Stomach (tissue), 9 donors: ENCODE data around the gene AP5M1. TPM values are rescaled to one million over a fixed set of nuclear protein-coding genes. Genes with fewer than 3 reads are reported as not detected.
"Not testable (repeated sequence)": the region's sequence is repeated elsewhere in the genome, so short reads cannot be mapped to it uniquely, and the experiment has no call there.

Source experiments
- DNase-seq, 2 donors: peaks; one replicate each; pipeline versions ENCODE4 v3.0.0 to v3.0.0-alpha.2; 2013 to 2019
- H3K27ac ChIP-seq, 5 donors: fragments of 200-600 bp in 4 of 5; sonication (generic) in 4 of 5; one replicate each; pipeline ENCODE4 v1.5.1; 2013 to 2019; ENCODE audit warnings: mild to moderate bottlenecking in 1 of 5, moderate library complexity in 1 of 5
- H3K27me3 ChIP-seq, 3 donors: fragments of 200-600 bp; sonication (generic); one replicate each; pipeline ENCODE4 v1.5.1; 2017 to 2019; ENCODE audit warnings: mixed run types in 1 of 3
- H3K36me3 ChIP-seq, 4 donors: fragments of 200-600 bp; sonication (generic); 1 replicate in 3 of 4; 2 replicates in 1 of 4; pipeline ENCODE4 v1.5.1; 2016 to 2019
- H3K4me1 ChIP-seq, 4 donors: fragments of 200-600 bp; sonication (generic); one replicate each; pipeline ENCODE4 v1.5.1; 2016 to 2019
- H3K4me3 ChIP-seq, 4 donors: fragments of 200-600 bp; sonication (generic) in 3 of 4; one replicate each; pipeline ENCODE4 v1.5.1; 2016 to 2019; ENCODE audit warnings: mild to moderate bottlenecking in 1 of 4
- H3K9me3 ChIP-seq, 4 donors: fragments of 200-600 bp; sonication (generic); one replicate each; pipeline ENCODE4 v1.5.1; 2016 to 2019
- CTCF ChIP-seq, 7 experiments: fragments of 450-650 bp in 4 of 7; fragments of 200-600 bp in 3 of 7; sonication (generic) in 3 of 7; IDR thresholded peaks; one replicate each; pipeline ENCODE4 v1.5.1; 2016 to 2019; ENCODE audit warnings: antibody characterized with exemption in 7 of 7, control low read depth in 2 of 7, mild to moderate bottlenecking in 1 of 7
- EP300 ChIP-seq: sonication (generic); formaldehyde crosslinking; IDR thresholded peaks from one replicate; pipeline ENCODE4 v1.6.1; 2017; ENCODE audit warnings: antibody characterized with exemption
- POLR2A ChIP-seq, 4 donors: fragments of 450-650 bp; IDR thresholded peaks; one replicate each; pipeline ENCODE4 v1.6.1; 2016; ENCODE audit warnings: antibody characterized with exemption in 4 of 4, control low read depth in 2 of 4, mild to moderate bottlenecking in 1 of 4, moderate library complexity in 1 of 4
- POLR2AphosphoS5 ChIP-seq, 3 donors: sonication (generic); formaldehyde crosslinking; IDR thresholded peaks; one replicate each; pipeline ENCODE4 v1.6.1; 2016; ENCODE audit warnings: antibody characterized with exemption in 3 of 3
- WGBS, 5 donors: extraction: QIAGEN DNeasy Blood & Tissue Kit in 3 of 5; methylation state at CpG; one replicate each; pipeline versions ENCODE4 v1.1.5 to v1.1.7; 2013 to 2018; 5-methylcytosine and 5-hydroxymethylcytosine counted together
- intact Hi-C: fragments of 100-400 bp; cut with DNase I; formaldehyde crosslinking; loops from one replicate; pipeline ENCODE4 v1.15.1; 2023; ENCODE audit warnings: low total_unique reads
- polyA plus RNA-seq, 3 donors: library from polyadenylated mRNA; stranded (reverse); fragments of 200-250 nt; gene quantifications; one replicate each; pipeline ENCODE4 v1.2.3, GENCODE V29; 2013
- total RNA-seq, 5 donors: library from RNA; depleted of rRNA; stranded (reverse); fragments of >200 nt; gene quantifications; one replicate each; pipeline versions ENCODE4 v1.1.0 to v1.2.3, GENCODE V29; 2014 to 2016
- donor health status: healthy with polysubstance abuse.
- donor health status: Bipolar disorder and iron deficiency.
- donor health status: healthy.

Gene AP5M1
- total and polyA plus RNA-seq, 8 donors = 5.2 to 44.2 (median 14.4) TPM

GRCh38 chr14:57246933-57247657 lies 21.7 kb upstream of the AP5M1 start:
- Histone ChIP-seq H3K27ac (no peak overlapping the region), H3K4me1 (peaks cover 0 to 16% (median 4%) of the 10 kb centered on the region in 4 donors), H3K36me3 (peaks cover 0 to 31% (median 24%) of the 10 kb centered on the region in 4 donors), H3K9me3 (no peaks in the 10 kb centered on the region), H3K4me3 (no peak overlapping the region), H3K27me3 (no peaks in the 10 kb centered on the region)
- DNase-seq = no peak
- WGBS, 5 donors = 52 to 73% (median 63%) methylated on average over 2 of the region's 2 CpGs
- intact Hi-C loops = no loop called here
- TF ChIP-seq EP300 (no peak), POLR2A (IDR thresholded peaks at IDR 0.05) (no peak), POLR2AphosphoS5 (IDR thresholded peaks at IDR 0.05) (no peak), CTCF (IDR thresholded peaks at IDR 0.05) (no peak)

- TF ChIP-seq EP300 (no peak), POLR2A (IDR thresholded peaks at IDR 0.05) (no peak), POLR2AphosphoS5 (IDR thresholded peaks at IDR 0.05) (no peak), CTCF (IDR thresholded peaks at IDR 0.05) (no peak)
- Histone ChIP-seq H3K4me1 (peaks cover 0 to 18% (median 6%) of the 10 kb centered on the region in 4 donors), H3K27ac (no peak overlapping the region), H3K9me3 (no peaks in the 10 kb centered on the region), H3K4me3 (no peak overlapping the region), H3K27me3 (no peaks in the 10 kb centered on the region), H3K36me3 (peaks cover 0 to 3% (median 0%) of the 10 kb centered on the region in 4 donors)
- intact Hi-C loops = no loop called here
- DNase-seq = no peak
Observed at GRCh38 chr14:57254884-57255283, 13.9 kb upstream of the AP5M1 start.

- H3K27me3 ChIP-seq, H3K27ac ChIP-seq, H3K9me3 ChIP-seq, intact Hi-C loops, H3K4me3 ChIP-seq, DNase-seq, H3K36me3 ChIP-seq: not testable (repeated sequence)
- H3K4me1 ChIP-seq = peaks cover 0 to 11% (median 3%) of the 10 kb centered on the region in 4 donors
- WGBS, 5 donors = 88 to 97% (median 91%) methylated on average over 2 of the region's 2 CpGs
Observed at GRCh38 chr14:57258221-57258620, 10.6 kb upstream of the AP5M1 start.

GRCh38 chr14:57259672-57260071 lies 9.1 kb upstream of the AP5M1 start:
- intact Hi-C loops = no loop called here

More at GRCh38 chr14:57259672-57260071, 9.1 kb upstream of the AP5M1 start:
- Histone ChIP-seq H3K27ac (no peak overlapping the region), H3K4me1 (peaks cover 0 to 11% (median 3%) of the 10 kb centered on the region in 4 donors), H3K4me3 (no peak overlapping the region), H3K36me3 (peaks cover 0 to 3% (median 0%) of the 10 kb centered on the region in 4 donors), H3K27me3 (no peaks in the 10 kb centered on the region), H3K9me3 (no peaks in the 10 kb centered on the region)
- TF ChIP-seq EP300 (no peak), POLR2AphosphoS5 (IDR thresholded peaks at IDR 0.05) (no peak), CTCF (IDR thresholded peaks at IDR 0.05) (no peak), POLR2A (IDR thresholded peaks at IDR 0.05) (no peak)
- WGBS, 5 donors = 82 to 98% (median 96%) methylated on average over 1 of the region's 1 CpG
- no peak for DNase-seq
